DOHH2 (cell line): ENCODE results near the gene RAET1E.

Experiments
- CTCF ChIP-seq: fragments of 200-600 bp; sonication (generic); IDR thresholded peaks from one replicate; pipeline ENCODE4 v1.5.1; 2014; ENCODE audit warnings: antibody characterized with exemption, mild to moderate bottlenecking, low read depth, low read length; ENCODE audit not compliant: poor library complexity, severe bottlenecking
- EZH2phosphoT487 ChIP-seq: fragments of 200-600 bp; sonication (generic); IDR thresholded peaks from 2 replicates; pipeline ENCODE4 v1.6.1; 2017; ENCODE audit warnings: borderline replicate concordance, mild to moderate bottlenecking, antibody characterized with exemption, low read length, moderate library complexity, mixed read lengths

- TF ChIP-seq CTCF: no peak
- no peak for TF ChIP-seq EZH2phosphoT487
Measured at GRCh38 chr6:149872233-149872632, 25.7 kb downstream of the RAET1E start.
